Measurements from ENCODE around the gene TREML4. TPM values are rescaled to one million over a fixed set of nuclear protein-coding genes. Genes with fewer than 3 reads are reported as not detected.

Gene TREML4
- polyA plus RNA-seq, 3 donors: 0.03 TPM; not detected in 2

DNA sequence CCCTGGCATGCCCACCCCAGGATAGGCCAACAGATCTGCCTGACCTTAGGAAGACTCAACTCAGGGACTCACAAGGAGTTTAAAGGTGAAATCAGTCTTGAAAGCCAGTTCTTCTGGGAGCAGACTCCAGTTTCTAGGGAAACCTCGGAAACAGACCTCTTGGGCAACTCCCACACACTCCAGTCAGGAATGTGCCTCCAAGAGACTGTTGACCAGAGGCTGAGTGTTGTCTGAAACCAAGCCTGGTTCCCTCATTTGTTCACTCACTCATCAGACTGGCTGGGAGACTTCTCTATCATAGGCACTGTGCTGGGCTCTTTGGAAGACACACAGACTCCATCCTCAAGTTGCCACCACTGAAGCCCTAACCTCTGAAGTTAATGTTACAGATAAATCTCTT lies 56.6 kb downstream of the TREML4 start:
- peak; percentile 52 for DNase-seq

DNA sequence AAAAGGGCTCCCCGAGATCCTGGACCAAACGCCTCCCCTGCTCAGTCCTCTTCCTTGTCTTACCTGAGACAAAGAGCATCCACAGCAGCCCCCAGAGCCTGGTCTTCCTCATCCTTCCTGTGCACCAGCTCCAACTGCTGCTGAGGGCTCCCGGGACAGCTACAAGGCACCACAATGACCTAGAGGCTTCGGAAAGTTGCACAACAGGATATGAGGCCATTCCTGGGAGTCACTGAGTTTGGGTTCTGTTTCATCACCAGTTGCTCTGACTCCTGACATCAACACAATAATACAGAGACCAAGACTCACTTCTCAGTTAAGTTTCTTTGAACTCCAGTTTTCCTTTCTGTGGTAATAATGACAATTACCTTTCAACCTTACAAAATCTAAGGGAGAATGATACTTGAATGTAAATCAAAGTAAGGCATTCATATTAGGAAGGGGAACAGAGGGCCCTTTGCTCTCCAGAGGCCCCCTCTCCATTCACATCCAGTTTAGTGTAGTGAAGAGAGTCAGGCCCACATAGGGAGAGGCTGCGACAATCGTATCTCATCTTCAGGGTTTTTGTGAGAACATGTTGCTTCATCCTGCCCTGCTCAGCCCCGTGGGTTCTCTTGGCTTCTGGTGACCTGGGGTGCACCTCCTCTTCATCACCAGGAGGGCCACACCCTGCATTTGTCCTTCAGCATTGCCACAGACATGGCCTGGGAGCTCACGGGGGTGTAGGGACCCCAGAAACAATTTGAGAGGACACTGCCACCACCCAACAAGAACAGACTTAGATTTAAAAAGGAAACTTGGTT lies 58.6 kb downstream of the TREML4 start, which contains the start of gene TREM1:
TSS of gene TREM1 (minus strand) at position 139 of the 803 bp plus-strand sequence. CDS start at position 112, 27 bp downstream.
- DNase-seq: no peak

GRCh38 chr6:41288030-41288753 lies 60.0 kb downstream of the TREML4 start:
- no peak for DNase-seq

Other genes with a start within 250 kb of the TREML4 start
- gene UNC5CL, start 189.1 kb upstream of the TREML4 start, polyA plus RNA-seq (ENCODE audit: insufficient read length in 3 of 3): 10 to 100 TPM in 1 of 3 donors, 1 to 10 TPM in 2; 5.1 to 10.7 (median 9.4) TPM
- 1 to 10 TPM in 1 of 3 donors, under 1 TPM in 2; 0.33 to 1.2 (median 0.60) TPM for gene TSPO2, start 185.9 kb upstream of the TREML4 start, polyA plus RNA-seq (ENCODE audit: insufficient read length in 3 of 3)
- under 1 TPM; 0.34 to 0.99 (median 0.71) TPM for gene APOBEC2, start 175.1 kb upstream of the TREML4 start, polyA plus RNA-seq (ENCODE audit: insufficient read length in 3 of 3)
- gene OARD1, start 156.0 kb upstream of the TREML4 start, polyA plus RNA-seq (ENCODE audit: insufficient read length in 3 of 3): 10 to 100 TPM; 55.4 to 67.2 (median 62.2) TPM
- gene NFYA, start 155.4 kb upstream of the TREML4 start, polyA plus RNA-seq (ENCODE audit: insufficient read length in 3 of 3): 10 to 100 TPM; 45.9 to 52.3 (median 48.1) TPM
- under 1 TPM; 0.53 to 0.88 (median 0.85) TPM for gene TREML1, start 74.0 kb upstream of the TREML4 start, polyA plus RNA-seq (ENCODE audit: insufficient read length in 3 of 3)
- under 1 TPM; 0.47 to 0.90 (median 0.83) TPM for gene TREM2, start 65.2 kb upstream of the TREML4 start, polyA plus RNA-seq (ENCODE audit: insufficient read length in 3 of 3)
- gene TREML2, start 27.2 kb upstream of the TREML4 start, polyA plus RNA-seq (ENCODE audit: insufficient read length in 3 of 3): under 1 TPM; 0.09 to 0.16 (median 0.11) TPM
- gene TREM1, start 58.3 kb downstream of the TREML4 start, polyA plus RNA-seq (ENCODE audit: insufficient read length in 3 of 3): under 1 TPM in 1 of 3 donors, not detected in 2; 0.09 TPM
- gene NCR2, start 107.3 kb downstream of the TREML4 start, polyA plus RNA-seq (ENCODE audit: insufficient read length in 3 of 3): not detected